GM21619 (cell line): ENCODE results near the gene MOSMO.

Experiments used
- ATAC-seq: cut with Tn5 transposase; IDR thresholded peaks from one replicate; pipeline ENCODE4 v1.9.1; 2021; ENCODE audit not compliant: unreplicated experiment

MOSMO gene

DNA sequence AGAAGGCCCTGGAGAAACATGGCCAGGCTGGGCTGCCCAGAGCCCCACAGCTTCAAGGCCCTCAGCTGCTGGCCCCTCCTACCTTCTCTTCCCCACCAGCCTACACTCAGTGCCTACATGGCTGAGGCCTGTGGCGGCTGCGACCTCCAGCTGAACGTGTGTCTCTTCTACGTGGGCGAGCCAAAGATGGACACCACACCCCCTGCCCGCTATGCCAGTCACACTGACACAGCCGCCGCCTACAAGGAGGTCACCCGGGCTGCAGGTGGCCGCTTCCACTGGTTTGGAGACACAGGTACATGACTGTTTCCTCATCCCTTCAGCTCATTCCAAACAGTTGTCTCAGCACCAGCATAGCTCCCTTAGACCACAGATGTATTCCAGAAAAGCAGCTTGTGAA, 124.9 kb downstream of the MOSMO start:
- no peak for ATAC-seq
